C1 segment of cervical spinal cord (tissue), 14 donors: Measurements from ENCODE around the gene URGCP.
A peak's percentile ranks its signal among the peaks of the same experiment; 100 is the strongest.

Source experiments
- DNase-seq, 14 donors: peaks; one replicate each; lab custom pipeline; 2025; lab: John Stamatoyannopoulos, UW

URGCP gene

DNA sequence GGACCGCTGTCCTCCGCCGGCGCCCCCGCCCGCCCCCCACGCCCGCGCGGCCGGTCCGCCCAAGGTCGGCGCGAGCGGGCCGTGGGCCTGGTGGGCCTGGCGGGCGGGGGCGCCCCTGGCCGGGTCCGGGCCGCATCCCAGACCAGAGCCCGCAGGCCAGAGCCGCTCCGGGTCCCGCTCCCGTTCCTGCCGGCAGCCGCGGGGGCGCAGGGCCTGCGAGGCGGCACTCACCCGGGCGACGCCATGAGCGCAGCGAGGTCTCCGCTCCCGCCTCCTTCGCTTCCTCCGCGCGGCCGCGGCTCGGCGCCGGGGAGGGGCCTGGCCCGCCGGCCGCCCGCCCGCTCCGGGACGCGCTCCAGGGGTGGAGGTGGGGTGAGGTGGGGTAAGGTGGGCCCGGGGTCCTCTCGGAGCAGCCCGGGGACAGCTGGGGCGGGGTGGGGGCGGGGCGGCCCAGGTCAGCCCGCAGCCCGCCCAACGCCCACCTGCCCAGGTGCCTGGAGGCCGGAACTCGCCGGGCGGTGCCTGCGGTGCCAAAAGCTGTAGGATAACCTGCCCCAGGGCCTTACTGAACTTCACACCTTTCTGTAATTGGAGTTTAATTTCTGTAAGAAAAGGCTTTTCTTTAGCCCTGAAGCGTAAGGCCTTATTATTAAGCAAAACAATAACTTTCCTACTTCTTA lies at the start of gene URGCP:
URGCP (minus strand) TSS at position 266 of the 680 bp plus-strand sequence; CDS start at position 245, 21 bp downstream.
- peak in 8 of 14 donors; percentile 17 to 71 (median 56) for DNase-seq

GRCh38 chr7:43956027-43956426 lies 49.6 kb upstream of the URGCP start:
- DNase-seq, result no peak

DNA sequence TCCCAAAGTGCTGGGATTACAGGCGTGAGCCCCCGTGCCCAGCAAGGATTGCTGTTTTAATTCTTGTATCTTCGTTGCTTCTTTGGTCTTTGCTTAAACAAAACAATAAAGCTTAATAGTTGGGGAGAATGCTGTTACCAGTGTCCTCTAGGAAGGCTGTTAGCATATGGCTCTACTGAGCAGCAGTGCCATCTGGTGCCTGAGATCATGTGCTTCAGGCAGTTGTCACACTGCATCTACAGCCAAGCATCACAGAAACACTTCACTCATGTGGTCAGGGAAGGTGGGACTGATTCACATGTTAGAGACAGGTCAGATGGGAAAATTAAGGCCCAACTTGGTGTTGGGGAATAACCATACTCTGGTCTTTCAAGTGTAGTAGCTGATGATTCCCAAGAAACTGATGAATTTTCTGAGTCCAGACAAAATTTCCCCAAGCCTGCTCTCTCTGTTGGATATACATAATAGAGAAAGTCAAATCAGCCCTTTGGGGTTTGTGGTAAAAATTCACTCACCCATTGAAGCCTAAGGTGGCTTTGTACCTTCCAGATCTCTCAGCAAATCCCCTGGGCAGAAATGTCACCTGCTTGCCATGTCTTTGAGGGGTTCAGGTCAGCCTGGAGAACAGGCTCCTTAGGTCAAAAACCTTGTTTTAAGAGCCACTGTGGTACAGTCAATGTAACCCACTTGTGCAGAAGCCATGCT lies 48.3 kb upstream of the URGCP start:
- DNase-seq, result peak in 6 of 14 donors; percentile 5 to 78 (median 10)

DNA sequence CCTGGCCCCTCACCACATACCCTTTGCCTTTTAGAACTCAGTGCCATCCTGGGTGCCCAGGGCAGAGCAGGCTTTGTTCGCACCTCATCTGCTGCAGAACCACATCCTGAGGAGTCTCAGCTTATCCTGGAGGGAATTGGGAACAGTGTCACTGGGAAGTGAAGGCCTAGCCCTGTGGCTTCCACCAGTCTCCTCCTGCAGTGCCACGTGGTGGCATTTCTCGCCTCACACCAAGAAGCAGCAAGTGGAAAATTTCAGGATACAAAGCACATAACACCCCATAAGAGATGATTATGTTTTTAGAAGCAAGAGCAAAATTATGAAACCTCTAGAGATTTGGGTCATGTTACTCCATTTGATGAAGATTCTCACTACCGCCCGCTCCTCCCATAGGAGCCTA lies 46.7 kb upstream of the URGCP start:
- DNase-seq, result no peak

- no peak for DNase-seq
Measured at GRCh38 chr7:43952028-43952427, 45.6 kb upstream of the URGCP start.

- DNase-seq, result no peak
Measured at GRCh38 chr7:43944286-43944685, 37.9 kb upstream of the URGCP start.

GRCh38 chr7:43943417-43944187 lies 37.2 kb upstream of the URGCP start:
- no peak for DNase-seq

DNA sequence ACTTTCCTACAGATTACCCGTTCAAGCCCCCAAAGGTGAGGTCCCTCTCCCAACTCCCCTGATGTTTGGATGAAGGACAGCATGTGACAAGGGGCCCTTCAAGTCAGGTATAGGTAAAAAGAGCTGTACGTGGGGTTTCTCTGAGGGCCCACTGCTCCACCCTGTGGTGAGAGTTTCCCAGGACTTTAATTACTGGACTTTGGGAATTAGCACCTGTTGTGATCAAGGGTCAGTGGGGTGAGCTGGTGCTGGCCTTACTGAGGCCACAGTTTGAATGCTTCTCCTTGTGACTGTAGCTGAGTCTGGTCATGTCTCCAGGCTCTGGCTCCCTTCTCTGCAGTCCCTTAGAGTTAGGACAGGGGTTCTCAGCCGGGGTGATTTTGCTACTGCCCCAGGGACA lies 36.6 kb upstream of the URGCP start:
- no peak for DNase-seq

- no peak for DNase-seq
Measured at GRCh38 chr7:43942250-43942649, 35.9 kb upstream of the URGCP start.

DNA sequence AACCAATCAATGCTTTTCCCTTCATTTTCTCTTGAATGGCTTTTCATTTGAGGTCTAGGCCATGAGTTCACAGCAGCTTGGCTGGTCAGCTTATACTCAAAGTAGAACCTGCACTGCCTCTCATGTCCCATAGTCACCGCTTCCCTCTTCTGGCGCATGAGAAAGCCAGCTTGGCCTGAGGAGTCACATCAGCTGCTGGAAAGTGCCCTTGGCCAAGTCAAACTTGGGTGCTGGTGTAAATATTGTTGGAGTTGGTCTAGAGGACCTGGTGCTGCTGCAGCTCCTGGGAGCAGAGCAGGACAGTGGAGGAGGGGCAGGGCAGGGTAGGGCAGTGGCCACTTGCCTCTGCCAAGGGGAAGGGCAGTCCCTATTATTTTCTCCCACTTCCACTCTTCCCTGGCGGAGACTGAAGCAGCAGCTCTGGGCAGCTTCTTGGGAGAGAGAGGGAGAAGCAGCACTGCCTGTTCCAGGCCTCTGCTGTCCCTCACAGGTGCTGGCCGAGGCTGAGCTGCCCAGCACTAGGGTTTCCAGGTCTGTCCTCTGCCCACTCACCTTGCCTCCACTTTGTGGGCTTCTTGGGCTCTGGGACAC lies 32.6 kb upstream of the URGCP start:
- DNase-seq, result peak in 3 of 14 donors; percentile 7 to 14 (median 7)

DNA sequence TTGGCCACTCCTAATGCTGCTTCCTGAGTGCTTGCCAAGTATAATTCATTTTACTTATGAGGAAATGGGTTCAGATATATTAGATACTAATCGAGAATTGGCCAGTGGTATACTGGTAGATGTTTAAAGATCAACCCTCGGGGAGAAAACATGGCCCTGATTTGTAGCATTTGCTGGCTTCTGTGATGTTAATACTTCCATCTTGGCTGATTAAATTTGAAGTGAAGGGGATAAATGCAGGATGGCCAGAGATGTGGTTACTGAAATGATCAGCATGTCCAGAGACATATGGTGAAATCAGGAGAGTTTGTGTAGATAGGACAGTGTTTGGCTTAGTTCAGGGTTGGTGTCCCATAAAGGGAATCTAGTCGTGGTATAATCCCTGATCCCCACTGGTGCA lies 31.0 kb upstream of the URGCP start:
- no peak for DNase-seq

DNA sequence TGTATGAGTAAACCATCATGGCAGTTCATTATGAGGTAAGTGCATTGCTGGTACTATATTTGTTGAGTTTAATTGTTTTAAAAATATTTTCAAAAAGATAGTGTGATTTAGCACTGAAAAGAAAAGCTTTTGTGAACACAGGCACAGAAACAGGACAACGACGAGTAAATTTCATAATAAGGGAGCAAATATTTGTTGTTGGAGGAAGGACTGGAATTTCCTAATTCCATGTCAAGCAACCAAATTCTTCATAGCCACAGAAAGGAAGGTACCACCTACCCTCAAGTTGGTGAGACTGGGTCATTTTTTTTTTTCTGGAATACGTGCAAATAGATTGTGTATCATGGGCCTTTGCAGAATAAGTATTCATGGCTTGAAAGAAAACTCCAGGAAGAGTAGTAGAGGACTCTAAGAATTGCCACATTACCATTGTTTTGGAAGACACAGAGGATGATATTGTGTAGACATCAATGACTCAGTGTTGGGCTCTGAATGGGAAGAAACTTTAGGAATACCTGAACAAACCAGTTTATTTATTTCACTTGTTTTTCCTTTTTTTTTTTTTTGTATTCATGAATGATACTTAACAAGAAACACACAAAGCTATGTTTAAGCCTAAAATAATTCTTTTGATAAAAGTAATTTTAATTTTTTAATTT lies 27.6 kb upstream of the URGCP start:
- DNase-seq, result no peak

DNA sequence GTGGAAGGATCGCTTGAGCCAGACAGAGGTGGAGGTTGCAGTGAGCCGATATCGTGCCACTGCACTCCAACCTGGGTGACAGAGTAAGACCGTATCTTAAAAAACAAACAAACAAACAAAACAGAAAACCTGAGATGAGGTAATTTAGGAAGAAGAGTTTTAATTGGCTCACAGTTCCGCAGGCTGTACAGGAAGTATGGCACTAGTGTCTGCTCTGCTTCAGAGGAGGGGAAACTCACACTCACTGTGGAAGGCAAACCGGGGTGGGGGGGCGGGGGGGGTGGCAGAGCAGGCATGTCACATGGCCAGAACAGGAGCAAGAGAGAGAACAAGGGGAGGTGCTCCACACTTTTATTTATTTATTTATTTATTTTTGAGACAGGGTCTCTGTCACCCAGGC lies 24.9 kb upstream of the URGCP start:
- DNase-seq, result no peak

DNA sequence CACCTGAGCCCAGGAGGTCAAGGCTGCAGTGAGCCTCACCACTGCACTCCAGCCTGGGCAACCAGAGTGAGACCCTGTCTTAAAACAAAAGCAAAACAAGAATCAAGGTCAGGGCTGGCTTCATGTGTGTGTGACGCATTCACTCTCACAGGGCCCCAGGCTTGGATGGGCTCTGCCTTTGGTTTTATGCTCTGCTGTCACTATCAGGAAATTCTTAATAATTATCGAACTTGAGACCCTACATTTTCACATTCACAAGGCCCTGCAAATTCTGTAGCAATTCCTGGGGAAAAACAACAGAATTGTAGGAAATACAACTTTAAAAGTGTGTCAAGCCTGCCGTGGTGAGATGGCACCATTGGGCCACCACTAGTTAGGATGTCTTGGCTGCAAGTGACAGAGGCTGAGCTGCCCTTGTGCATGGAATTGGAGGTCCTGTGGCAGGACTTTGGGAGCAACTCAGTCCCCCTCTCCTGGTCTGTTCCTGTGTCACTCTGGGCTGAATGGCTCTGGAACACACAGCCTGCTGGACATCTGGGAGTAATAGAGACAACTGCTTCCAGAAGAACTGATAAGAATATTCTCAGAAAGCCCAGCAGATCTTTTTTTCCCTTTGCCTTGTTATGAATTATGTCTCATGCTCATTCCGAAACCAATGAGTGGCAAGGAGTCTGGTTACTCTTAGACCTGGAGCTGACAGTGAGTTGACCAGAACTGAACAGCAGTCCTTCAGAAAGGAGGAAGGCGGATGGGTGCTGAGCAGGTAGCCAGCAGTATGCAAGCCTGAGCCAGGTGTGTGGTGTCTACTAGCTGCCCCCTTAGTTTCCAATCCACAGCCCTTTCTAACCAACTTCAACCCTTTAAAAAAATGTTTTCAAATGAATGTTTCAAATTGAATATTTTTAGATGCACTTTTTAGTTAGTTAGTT lies 23.4 kb upstream of the URGCP start:
- no peak for DNase-seq

GRCh38 chr7:43927810-43928209 lies 21.4 kb upstream of the URGCP start:
- DNase-seq, result no peak

- DNase-seq, result no peak
Measured at GRCh38 chr7:43926798-43927123, 20.4 kb upstream of the URGCP start.

DNA sequence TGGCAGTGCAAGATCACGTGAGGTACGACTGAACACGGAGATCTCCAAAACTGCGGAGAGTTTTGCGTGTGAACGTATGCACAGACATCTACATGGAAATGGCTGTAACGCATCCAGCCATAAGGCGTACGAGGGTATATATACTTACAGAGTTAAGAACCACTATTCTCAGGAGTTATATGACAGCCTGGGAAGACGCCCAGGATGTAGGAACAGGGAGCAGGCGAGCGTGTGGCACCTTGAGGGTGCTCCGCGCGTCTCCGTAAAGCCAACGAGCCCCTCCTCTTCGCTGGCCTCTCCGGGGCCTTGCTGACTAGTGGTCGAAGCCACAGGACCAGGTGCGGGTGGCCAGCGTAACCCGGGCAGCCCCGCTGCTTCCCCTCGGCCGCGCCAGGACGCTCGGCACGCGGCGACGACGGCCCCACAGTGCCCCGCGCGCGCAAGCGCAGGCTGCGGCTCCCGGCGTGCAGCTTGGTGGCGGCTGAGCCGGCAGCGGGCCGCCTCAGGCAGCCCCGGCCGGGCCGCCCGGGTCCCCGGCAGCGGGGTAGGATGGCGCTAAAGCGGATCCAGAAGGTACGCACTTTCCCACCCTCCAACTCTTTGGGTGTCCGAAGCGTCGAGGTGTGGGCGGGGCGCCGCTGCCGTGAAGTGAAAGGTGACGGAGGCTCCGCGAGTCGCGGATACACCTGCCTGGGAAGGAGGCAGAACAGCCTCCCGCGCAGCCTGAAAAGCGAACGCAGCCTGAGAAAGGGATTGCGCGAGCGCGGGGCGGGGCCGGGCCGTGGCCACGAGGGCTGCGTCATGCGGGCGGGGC lies 19.8 kb upstream of the URGCP start, which contains the start of gene UBE2D4:
UBE2D4 (plus strand) TSS at position 453 of the 814 bp plus-strand sequence; CDS start at position 550, 97 bp downstream.
- DNase-seq, result peak; percentile 33 to 93 (median 81)

GRCh38 chr7:43922726-43923125 lies 16.3 kb upstream of the URGCP start:
- no peak for DNase-seq

- no peak for DNase-seq
Measured at GRCh38 chr7:43921423-43921822, 15.0 kb upstream of the URGCP start.

GRCh38 chr7:43915907-43916306 lies 9.5 kb upstream of the URGCP start:
- no peak for DNase-seq
